ENCODE measurements around the gene PLCB2. TPM values are rescaled to one million over a fixed set of nuclear protein-coding genes. Genes with fewer than 3 reads are reported as not detected.

Gene PLCB2
- total and polyA plus RNA-seq, 2 donors (not counting 3 experiments of a cell fraction or from before 2014, with no cell fraction given), result 1.5 to 1.6 TPM

DNA sequence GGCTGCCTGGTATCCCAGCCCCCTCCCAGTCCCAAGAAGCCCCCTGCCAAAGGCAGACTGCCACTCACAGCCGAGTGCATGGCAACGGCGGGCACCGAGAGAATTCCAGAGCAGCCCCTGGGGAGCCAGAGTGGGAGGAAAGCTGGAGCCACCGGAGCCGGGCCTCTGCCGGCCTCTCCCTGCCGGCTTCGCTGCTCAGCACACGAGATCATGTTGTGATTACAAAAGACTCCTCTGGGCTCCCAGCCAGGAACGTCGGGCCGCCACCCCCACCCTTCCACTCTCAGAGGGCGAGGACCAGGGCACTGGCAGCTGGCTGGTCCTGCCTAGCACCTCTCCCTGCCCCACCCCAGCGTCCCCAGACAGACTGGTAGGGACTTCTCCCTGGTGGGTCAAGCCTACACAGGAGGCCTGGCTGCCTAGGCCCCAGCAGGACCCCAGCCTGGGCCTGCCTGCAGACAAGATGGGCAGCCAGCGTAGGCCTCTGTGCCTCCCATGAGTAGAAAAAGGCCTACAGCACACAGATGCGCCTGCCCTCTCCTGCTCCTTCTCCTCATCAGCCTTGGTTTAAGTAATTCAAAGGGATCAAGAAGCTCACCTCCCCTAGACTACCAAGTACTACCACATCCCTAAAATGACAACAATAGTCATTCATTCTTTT is 33.1 kb upstream of the PLCB2 start, which contains the start of gene CCDC9B:
CCDC9B (minus strand) TSS at position 200 of the 661 bp plus-strand sequence; CDS start at position 80, 120 bp downstream.
- dilution Hi-C loops (cut with MboI; ENCODE audit: extremely low pct_ligation_motif_present, low sequenced_read_pairs), result no loop called here
- no peaks in the 10 kb centered on the region for H4K20me1 ChIP-seq (replicated peaks; ENCODE audit: control insufficient read depth, extremely low read depth, insufficient read depth, low read length)
- CTCF ChIA-PET, result interaction anchor here (0.7 to 9.1 kb wide), 12 partner anchors 9 to 157 kb away, joined by 3 to 287 read pairs (median 31); partner anchors contain the start of genes DISP2 and INAFM2
- no peaks in the 10 kb centered on the region for H3K9me3 ChIP-seq (replicated peaks; ENCODE audit: control insufficient read depth, insufficient read depth, low read length)
- POLR2A ChIA-PET, result interaction anchor here (0.8 to 2.1 kb wide), 3 partner anchors 13 to 26 kb away, joined by 3 to 12 read pairs (median 6); no protein-coding TSS in a partner anchor
- peak; percentile 85 for DNase-seq (ENCODE audit: low read depth, low spot score)
- H3K4me1 ChIP-seq (ENCODE audit: control insufficient read depth, extremely low read depth, insufficient read depth, low read length), result peaks cover 62% of the 10 kb centered on the region
- peaks cover 0 to 5% of the 10 kb centered on the region in 2 experiments for H3K36me3 ChIP-seq (ENCODE audit: control insufficient read depth in 2 of 2, extremely low read depth in 1 of 2, insufficient read depth in 2 of 2, low read length in 2 of 2)
- peak within 1 kb of the TSS; percentile 65 for H2AFZ ChIP-seq (ENCODE audit: low read depth, low read length)
- no peaks in the 10 kb centered on the region for H3K9me1 ChIP-seq (replicated peaks; ENCODE audit: control insufficient read depth, extremely low read depth, insufficient read depth, low read length)
- no peaks in the 10 kb centered on the region for H3K27me3 ChIP-seq (ENCODE audit: control insufficient read depth in 2 of 2, insufficient read depth in 2 of 2, low read length in 2 of 2)
- H3K79me2 ChIP-seq (ENCODE audit: control insufficient read depth, insufficient read depth, low read length), result peaks cover 11% of the 10 kb centered on the region
- peak within 1 kb of the TSS; percentile 94 for H3K27ac ChIP-seq (ENCODE audit: insufficient read depth, low read depth, low read length)
- intact Hi-C loops (cut with micrococcal nuclease), result no loop called here
- H3K4me3 ChIP-seq (replicated peaks in 1 of 3; ENCODE audit: insufficient read depth in 1 of 3, low read depth in 1 of 3, low read length in 3 of 3), result peak within 1 kb of the TSS; percentile 12 to 57 (median 20)
- BruUV-seq (replicated peaks), result no TSS peak
- peak; percentile 94 for FAIRE-seq
- H3K4me2 ChIP-seq (ENCODE audit: insufficient read depth, low read length), result peak within 1 kb of the TSS; percentile 44
- TF ChIP-seq POLR2AphosphoS5 (IDR thresholded peaks at IDR 0.05; ENCODE audit: insufficient read depth, low read depth, low read length) (peak; percentile 84), FOS (IDR thresholded peaks at IDR 0.05; ENCODE audit: borderline replicate concordance, insufficient read depth, low read length) (no peak), POLR2A (IDR thresholded peaks at IDR 0.05; ENCODE audit: low read depth, low read length) (peak; percentile 91), JUN (IDR thresholded peaks at IDR 0.05; ENCODE audit: borderline replicate concordance, insufficient read depth, insufficient read length, low read depth) (no peak), GATA2 (IDR thresholded peaks at IDR 0.05; ENCODE audit: insufficient read depth, insufficient read length, low read depth, low read length) (no peak), MYC (IDR thresholded peaks at IDR 0.05; ENCODE audit: low read depth, low read length) (no peak), EZH2 (IDR thresholded peaks at IDR 0.05; ENCODE audit: borderline replicate concordance, low read depth, low read length, severe bottlenecking) (no peak)
- TF ChIP-seq, protein P1, sequence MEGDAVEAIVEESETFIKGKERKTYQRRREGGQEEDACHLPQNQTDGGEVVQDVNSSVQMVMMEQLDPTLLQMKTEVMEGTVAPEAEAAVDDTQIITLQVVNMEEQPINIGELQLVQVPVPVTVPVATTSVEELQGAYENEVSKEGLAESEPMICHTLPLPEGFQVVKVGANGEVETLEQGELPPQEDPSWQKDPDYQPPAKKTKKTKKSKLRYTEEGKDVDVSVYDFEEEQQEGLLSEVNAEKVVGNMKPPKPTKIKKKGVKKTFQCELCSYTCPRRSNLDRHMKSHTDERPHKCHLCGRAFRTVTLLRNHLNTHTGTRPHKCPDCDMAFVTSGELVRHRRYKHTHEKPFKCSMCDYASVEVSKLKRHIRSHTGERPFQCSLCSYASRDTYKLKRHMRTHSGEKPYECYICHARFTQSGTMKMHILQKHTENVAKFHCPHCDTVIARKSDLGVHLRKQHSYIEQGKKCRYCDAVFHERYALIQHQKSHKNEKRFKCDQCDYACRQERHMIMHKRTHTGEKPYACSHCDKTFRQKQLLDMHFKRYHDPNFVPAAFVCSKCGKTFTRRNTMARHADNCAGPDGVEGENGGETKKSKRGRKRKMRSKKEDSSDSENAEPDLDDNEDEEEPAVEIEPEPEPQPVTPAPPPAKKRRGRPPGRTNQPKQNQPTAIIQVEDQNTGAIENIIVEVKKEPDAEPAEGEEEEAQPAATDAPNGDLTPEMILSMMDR (IDR thresholded peaks at IDR 0.05; ENCODE audit: extremely low read depth in 1 of 2, insufficient read depth in 1 of 2, low read depth in 1 of 2, low read length in 2 of 2), result no peak
- TF ChIP-seq, protein P2, sequence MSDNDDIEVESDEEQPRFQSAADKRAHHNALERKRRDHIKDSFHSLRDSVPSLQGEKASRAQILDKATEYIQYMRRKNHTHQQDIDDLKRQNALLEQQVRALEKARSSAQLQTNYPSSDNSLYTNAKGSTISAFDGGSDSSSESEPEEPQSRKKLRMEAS (IDR thresholded peaks at IDR 0.05; ENCODE audit: insufficient read depth, insufficient read length), result no peak
- peak within 1 kb of the TSS; percentile 86 for H3K9ac ChIP-seq (replicated peaks; ENCODE audit: extremely low read depth, insufficient read depth, low read length)

All from endothelial cell of umbilical vein (primary cell).